CD4-positive, alpha-beta T cell (primary cell): ENCODE measurements around the gene TSPAN9. TPM values are rescaled to one million over a fixed set of nuclear protein-coding genes. Genes with fewer than 3 reads are reported as not detected.

Source experiments
- ATAC-seq: fragments of 200-7000 bp; cut with Tn5 transposase; one replicate; pipeline ENCODE4 v1.10.0; 2022; ENCODE audit warnings: mild to moderate bottlenecking; ENCODE audit not compliant: poor library complexity
- CTCF ChIA-PET: fragments of 350-600 bp; sonication (Branson Sonifier 250); formaldehyde crosslinking; loops from one replicate; lab custom pipeline; 2021; ENCODE audit warnings: antibody characterized with exemption, inconsistent platforms; lab: Charles Lee
- POLR2A ChIA-PET: fragments of 350-600 bp; sonication (Branson Sonifier 250); formaldehyde crosslinking; loops from one replicate; lab custom pipeline; 2021; ENCODE audit warnings: antibody characterized with exemption, inconsistent platforms; lab: Charles Lee
- DNase-seq, 14 experiments: peaks; one replicate each; pipeline ENCODE4 v3.0.0-alpha.2; 2013 to 2020; ENCODE audit warnings: mixed read lengths in 2 of 14
- H3K27ac ChIP-seq, 2 donors: one replicate each; pipeline versions ENCODE4 v1.5.1 to v1.7.0; 2013; ENCODE audit warnings: low read length in 2 of 2, low read depth in 1 of 2, mild to moderate bottlenecking in 1 of 2
- H3K27me3 ChIP-seq, 2 experiments: 1 replicate in 1 of 2; 2 replicates in 1 of 2; pipeline versions ENCODE4 v1.6.1 to v1.7.0; 2013; ENCODE audit warnings: low read length in 2 of 2, control low read depth in 1 of 2, mild to moderate bottlenecking in 1 of 2, moderate library complexity in 1 of 2; ENCODE audit not compliant: insufficient read depth in 2 of 2, control insufficient read depth in 1 of 2
- H3K36me3 ChIP-seq: one replicate; pipeline ENCODE4 v1.6.1; 2013; ENCODE audit warnings: low read length, control low read depth; ENCODE audit not compliant: insufficient read depth
- H3K4me1 ChIP-seq: one replicate; pipeline ENCODE4 v1.6.1; 2013; ENCODE audit warnings: low read length, control low read depth; ENCODE audit not compliant: insufficient read depth
- H3K4me3 ChIP-seq: one replicate; pipeline ENCODE4 v1.5.1; 2013; ENCODE audit warnings: mild to moderate bottlenecking, low read length, moderate library complexity
- H3K9me3 ChIP-seq, 2 experiments: 1 replicate in 1 of 2; 2 replicates in 1 of 2; pipeline versions ENCODE4 v1.6.1 to v1.7.0; 2013; ENCODE audit warnings: low read length in 2 of 2, mild to moderate bottlenecking in 2 of 2, control low read depth in 1 of 2, moderate library complexity in 1 of 2; ENCODE audit not compliant: control insufficient read depth in 1 of 2, insufficient read depth in 1 of 2
- H3K27ac Mint-ChIP-seq: one replicate; pipeline ENCODE4 v1.8.0; 2020; ENCODE audit warnings: mixed read lengths
- H3K27me3 Mint-ChIP-seq: one replicate; pipeline ENCODE4 v1.8.0; 2021; ENCODE audit warnings: mixed read lengths
- H3K36me3 Mint-ChIP-seq: one replicate; pipeline ENCODE4 v1.8.0; 2021; ENCODE audit warnings: low read depth, mixed read lengths
- H3K4me1 Mint-ChIP-seq: one replicate; pipeline ENCODE4 v1.8.0; 2021; ENCODE audit warnings: low read depth, mixed read lengths
- H3K4me3 Mint-ChIP-seq: one replicate; pipeline ENCODE4 v1.8.0; 2020; ENCODE audit warnings: mild to moderate bottlenecking, mixed read lengths
- H3K9me3 Mint-ChIP-seq: one replicate; pipeline ENCODE4 v1.8.0; 2020; ENCODE audit warnings: mixed read lengths
- intact Hi-C, 2 experiments: fragments of 100-400 bp; cut with DNase I in 1 of 2; cut with micrococcal nuclease in 1 of 2; formaldehyde crosslinking; loops; one replicate each; pipeline versions ENCODE4 v1.15.1 to v1.9.0; 2023 to 2025; cut with DNase I, micrococcal nuclease
- total RNA-seq, 174 experiments: library from RNA in 2 of 174; stranded (reverse) in 2 of 174; gene quantifications; one replicate each; pipeline ENCODE4 v1.2.3 and lab custom pipeline; 2021 to 2026
- TF ChIP-seq, protein P1 (sequence below): fragments of 200-600 bp; IDR thresholded peaks from one replicate; pipeline ENCODE4 v1.8.0; 2022; ENCODE audit warnings: antibody characterized with exemption, mild to moderate bottlenecking

Gene TSPAN9
- total RNA-seq, 2 experiments from 2014 or later, result 0.82 to 1.3 TPM

DNA sequence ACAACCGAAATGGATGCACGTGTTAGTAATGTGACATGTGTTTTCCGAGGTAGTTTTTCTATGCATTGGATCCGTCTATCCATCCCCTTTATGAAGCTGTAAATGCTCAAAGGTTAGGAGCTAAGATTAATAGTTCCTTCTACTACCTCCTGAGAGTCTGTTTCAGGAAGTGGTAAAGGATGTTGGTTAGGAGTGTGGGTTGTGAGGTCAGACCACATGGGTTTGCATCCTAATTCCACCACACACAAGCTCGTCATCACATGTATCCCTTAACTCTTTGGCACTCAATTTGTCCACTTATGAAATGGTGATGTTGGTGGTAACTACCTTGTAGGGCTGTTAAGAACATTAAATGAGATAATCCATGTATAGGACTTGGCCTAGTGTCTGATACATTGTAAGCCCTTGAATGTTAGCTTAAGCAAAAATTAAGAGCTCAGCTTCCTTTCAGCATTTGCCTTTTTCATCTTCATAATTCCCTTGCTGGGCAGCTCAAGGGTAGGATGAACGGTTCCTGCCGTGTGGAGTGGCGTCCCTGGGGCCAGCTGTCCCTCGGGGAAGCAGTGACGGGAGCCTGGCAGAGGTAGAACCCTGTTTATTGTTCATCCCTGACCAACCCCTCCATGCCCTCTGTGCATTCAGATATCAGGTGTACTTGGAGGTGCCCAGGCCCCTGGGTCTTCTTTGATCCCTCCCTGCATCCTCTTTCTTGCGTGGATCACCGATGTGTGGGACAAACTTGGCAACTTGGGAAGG lies 52.3 kb downstream of the TSPAN9 start:
- no peak overlapping the region for H3K4me3 Mint-ChIP-seq
- intact Hi-C loops, result loop anchor here in 1 of 2 experiments (10.0 kb wide), 1 partner anchor 75 kb away; no protein-coding TSS in a partner anchor
- H3K9me3 Mint-ChIP-seq, result no peaks in the 10 kb centered on the region
- H3K36me3 Mint-ChIP-seq, result no peaks in the 10 kb centered on the region
- Histone ChIP-seq H3K27me3 (peaks cover 33 to 48% of the 10 kb centered on the region in 2 experiments), H3K4me1 (peaks cover 15% of the 10 kb centered on the region), H3K4me3 (no peak overlapping the region), H3K9me3 (peaks cover 4 to 11% of the 10 kb centered on the region in 2 experiments), H3K36me3 (no peaks in the 10 kb centered on the region), H3K27ac (no peak overlapping the region)
- peaks cover 20% of the 10 kb centered on the region for H3K4me1 Mint-ChIP-seq
- POLR2A ChIA-PET, result no interaction called here
- ATAC-seq (no peak), DNase-seq (peak in 2 of 14 experiments; percentile 28 to 33)
- CTCF ChIA-PET, result no interaction called here
- TF ChIP-seq, protein P1, sequence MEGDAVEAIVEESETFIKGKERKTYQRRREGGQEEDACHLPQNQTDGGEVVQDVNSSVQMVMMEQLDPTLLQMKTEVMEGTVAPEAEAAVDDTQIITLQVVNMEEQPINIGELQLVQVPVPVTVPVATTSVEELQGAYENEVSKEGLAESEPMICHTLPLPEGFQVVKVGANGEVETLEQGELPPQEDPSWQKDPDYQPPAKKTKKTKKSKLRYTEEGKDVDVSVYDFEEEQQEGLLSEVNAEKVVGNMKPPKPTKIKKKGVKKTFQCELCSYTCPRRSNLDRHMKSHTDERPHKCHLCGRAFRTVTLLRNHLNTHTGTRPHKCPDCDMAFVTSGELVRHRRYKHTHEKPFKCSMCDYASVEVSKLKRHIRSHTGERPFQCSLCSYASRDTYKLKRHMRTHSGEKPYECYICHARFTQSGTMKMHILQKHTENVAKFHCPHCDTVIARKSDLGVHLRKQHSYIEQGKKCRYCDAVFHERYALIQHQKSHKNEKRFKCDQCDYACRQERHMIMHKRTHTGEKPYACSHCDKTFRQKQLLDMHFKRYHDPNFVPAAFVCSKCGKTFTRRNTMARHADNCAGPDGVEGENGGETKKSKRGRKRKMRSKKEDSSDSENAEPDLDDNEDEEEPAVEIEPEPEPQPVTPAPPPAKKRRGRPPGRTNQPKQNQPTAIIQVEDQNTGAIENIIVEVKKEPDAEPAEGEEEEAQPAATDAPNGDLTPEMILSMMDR, result no peak
- peaks cover 65% of the 10 kb centered on the region for H3K27me3 Mint-ChIP-seq
- H3K27ac Mint-ChIP-seq, result no peak overlapping the region

DNA sequence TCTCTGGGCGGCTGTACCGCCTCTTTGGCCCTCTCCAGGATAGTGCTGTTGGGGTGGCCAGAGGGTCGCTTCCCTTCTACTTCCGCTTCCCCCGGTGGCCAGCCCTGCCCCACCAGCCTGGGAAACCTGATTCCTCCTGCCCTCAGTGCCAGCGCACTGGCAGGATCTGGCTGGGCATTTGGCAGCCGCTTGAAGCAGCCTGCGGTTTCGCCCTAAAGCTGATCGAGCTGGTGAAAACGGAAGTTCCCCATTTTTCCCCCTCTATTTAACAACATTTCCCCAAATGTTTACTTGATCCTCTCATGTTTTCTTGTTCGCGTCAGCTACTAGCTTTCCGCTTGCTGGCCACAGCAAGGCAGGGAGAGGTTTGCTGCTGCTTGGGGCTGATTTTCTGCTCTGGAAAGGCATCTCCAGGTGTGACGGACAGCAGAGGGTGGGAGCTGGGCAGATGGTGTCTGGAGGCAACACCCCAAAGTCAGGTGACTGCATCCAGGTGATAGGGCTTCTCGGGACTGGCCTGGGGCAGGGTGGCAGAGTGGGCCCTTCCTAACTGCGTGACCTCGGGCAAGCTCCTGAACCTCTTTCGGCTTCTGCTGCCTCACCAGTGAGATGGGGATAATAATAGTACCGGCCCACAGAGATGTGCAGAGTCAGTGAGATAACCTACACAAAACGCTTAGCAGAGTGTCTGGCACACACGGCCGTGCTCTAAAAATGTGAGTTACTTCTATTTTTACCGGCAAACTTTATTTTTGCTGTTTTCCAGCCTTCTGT lies 53.1 kb downstream of the TSPAN9 start:
- Histone ChIP-seq H3K27me3 (peaks cover 38 to 52% of the 10 kb centered on the region in 2 experiments), H3K27ac (no peak overlapping the region), H3K36me3 (no peaks in the 10 kb centered on the region), H3K4me3 (no peak overlapping the region), H3K9me3 (peaks cover 4 to 11% of the 10 kb centered on the region in 2 experiments), H3K4me1 (peaks cover 15% of the 10 kb centered on the region)
- Mint-ChIP-seq H3K36me3 (no peaks in the 10 kb centered on the region), H3K4me3 (peak overlapping the region; percentile 48), H3K9me3 (no peaks in the 10 kb centered on the region), H3K27me3 (peaks cover 71% of the 10 kb centered on the region), H3K4me1 (peaks cover 20% of the 10 kb centered on the region), H3K27ac (no peak overlapping the region)
- DNase-seq (peak in 1 of 14 experiments; percentile 16), ATAC-seq (no peak)
- TF ChIP-seq, protein P1, result no peak
- intact Hi-C loops, result loop anchor here in 1 of 2 experiments (10.0 kb wide), 1 partner anchor 75 kb away; no protein-coding TSS in a partner anchor
- POLR2A ChIA-PET, result no interaction called here
- CTCF ChIA-PET, result no interaction called here

DNA sequence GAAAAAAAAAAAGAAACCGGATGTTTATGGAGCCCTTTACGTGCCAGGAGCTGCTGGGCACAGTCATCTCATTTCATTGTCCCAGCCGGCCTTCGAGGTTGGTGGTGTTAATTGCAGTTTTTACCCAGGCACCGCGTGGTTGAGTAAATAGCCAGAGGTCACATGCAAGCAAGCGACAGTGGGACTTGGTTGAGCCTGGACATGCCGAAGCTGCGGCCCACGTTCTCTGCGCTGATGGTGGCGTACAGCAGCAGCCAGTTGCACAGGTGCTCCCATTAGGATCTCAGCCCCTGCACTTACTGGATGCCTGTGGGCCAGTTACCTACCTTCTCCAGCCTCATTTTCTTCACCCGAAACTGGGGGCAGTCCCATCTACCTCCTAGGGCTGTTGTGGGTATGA lies 54.0 kb downstream of the TSPAN9 start:
- H3K27ac Mint-ChIP-seq, result no peak overlapping the region
- peaks cover 4 to 11% of the 10 kb centered on the region in 2 experiments for H3K9me3 ChIP-seq
- H3K4me1 Mint-ChIP-seq, result peaks cover 20% of the 10 kb centered on the region
- H3K4me3 ChIP-seq, result no peak overlapping the region
- ChIA-PET CTCF (no interaction called here), POLR2A (no interaction called here)
- H3K36me3 Mint-ChIP-seq, result no peaks in the 10 kb centered on the region
- peaks cover 71% of the 10 kb centered on the region for H3K27me3 Mint-ChIP-seq
- no peak for ATAC-seq
- DNase-seq, result no peak
- H3K36me3 ChIP-seq, result no peaks in the 10 kb centered on the region
- no peak overlapping the region for H3K27ac ChIP-seq
- peaks cover 38 to 52% of the 10 kb centered on the region in 2 experiments for H3K27me3 ChIP-seq
- no peaks in the 10 kb centered on the region for H3K9me3 Mint-ChIP-seq
- TF ChIP-seq, protein P1, result no peak
- H3K4me1 ChIP-seq, result peaks cover 15% of the 10 kb centered on the region
- no peak overlapping the region for H3K4me3 Mint-ChIP-seq
- intact Hi-C loops, result loop anchor here in 1 of 2 experiments (10.0 kb wide), 1 partner anchor 74 kb away; no protein-coding TSS in a partner anchor
